GM12891 (cell line): ENCODE results near the gene MCRIP1.

Experiments used
- PAX5 ChIP-seq: IDR thresholded peaks from 2 replicates; pipeline ENCODE4 v1.6.1; 2011; ENCODE audit warnings: low read length, moderate library complexity, mild to moderate bottlenecking; ENCODE audit not compliant: insufficient read depth, severe bottlenecking
- POLR2A ChIP-seq: IDR thresholded peaks from 2 replicates; pipeline ENCODE4 v1.6.1; 2011; ENCODE audit warnings: low read depth, low read length, control low read depth
- POLR2AphosphoS5 ChIP-seq: IDR thresholded peaks from 2 replicates; pipeline ENCODE4 v1.6.1; 2011; ENCODE audit warnings: low read depth, low read length, control low read depth
- SPI1 ChIP-seq: IDR thresholded peaks from 2 replicates; pipeline ENCODE4 v1.6.1; 2011; ENCODE audit warnings: low read depth, low read length, control low read depth
- TAF1 ChIP-seq: IDR thresholded peaks from 2 replicates; pipeline ENCODE4 v1.6.1; 2011; ENCODE audit warnings: low read depth, low read length, control low read depth

DNA sequence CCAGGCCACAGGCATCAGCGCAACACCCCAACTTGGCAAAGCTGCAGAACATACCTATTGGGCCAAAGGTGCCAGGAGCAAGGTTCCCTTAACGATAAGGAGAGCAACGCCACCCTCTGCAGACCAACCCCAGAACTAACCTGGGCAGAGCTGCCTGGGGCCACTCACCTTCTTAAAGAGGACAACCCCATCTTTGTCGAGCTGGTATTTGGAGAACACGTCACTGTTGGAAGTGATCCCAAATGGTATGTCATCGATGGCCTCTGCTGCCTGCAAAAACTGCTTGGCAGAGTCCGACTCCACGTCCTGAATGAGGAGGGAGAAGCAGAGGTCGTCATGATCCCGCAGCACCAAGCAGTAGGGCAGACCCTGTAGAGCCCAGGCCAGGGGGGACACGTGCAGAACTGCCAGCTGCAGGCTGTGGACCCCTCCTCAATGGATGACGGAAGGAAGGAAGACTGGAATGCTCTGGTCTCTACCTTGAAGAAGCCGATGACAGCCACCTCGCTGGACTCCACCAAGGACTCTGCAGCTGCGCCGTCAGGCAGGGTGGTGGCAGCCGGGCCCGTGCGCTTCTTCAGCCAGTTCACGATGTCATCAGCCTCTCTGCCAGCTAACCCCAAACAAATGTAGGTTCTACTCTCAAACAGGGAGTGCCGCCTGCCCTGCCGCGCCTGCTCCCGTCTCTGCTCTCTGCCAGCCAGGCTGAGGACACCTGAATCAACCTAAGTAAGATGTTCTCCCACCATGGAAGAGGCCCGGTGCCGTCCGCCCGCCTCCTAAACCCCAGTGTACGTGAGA is 22.1 kb upstream of the MCRIP1 start:
- TF ChIP-seq POLR2AphosphoS5 (no peak), POLR2A (peak; percentile 43; the same call in 1 of the 2 replicates), TAF1 (no peak), SPI1 (no peak), PAX5 (no peak)
